ENCODE measurements around the gene MTRF1. TPM values are rescaled to one million over a fixed set of nuclear protein-coding genes. Genes with fewer than 3 reads are reported as not detected.

MTRF1 gene
- total RNA-seq, 1 donor from 2014 or later: 13.7 TPM

DNA sequence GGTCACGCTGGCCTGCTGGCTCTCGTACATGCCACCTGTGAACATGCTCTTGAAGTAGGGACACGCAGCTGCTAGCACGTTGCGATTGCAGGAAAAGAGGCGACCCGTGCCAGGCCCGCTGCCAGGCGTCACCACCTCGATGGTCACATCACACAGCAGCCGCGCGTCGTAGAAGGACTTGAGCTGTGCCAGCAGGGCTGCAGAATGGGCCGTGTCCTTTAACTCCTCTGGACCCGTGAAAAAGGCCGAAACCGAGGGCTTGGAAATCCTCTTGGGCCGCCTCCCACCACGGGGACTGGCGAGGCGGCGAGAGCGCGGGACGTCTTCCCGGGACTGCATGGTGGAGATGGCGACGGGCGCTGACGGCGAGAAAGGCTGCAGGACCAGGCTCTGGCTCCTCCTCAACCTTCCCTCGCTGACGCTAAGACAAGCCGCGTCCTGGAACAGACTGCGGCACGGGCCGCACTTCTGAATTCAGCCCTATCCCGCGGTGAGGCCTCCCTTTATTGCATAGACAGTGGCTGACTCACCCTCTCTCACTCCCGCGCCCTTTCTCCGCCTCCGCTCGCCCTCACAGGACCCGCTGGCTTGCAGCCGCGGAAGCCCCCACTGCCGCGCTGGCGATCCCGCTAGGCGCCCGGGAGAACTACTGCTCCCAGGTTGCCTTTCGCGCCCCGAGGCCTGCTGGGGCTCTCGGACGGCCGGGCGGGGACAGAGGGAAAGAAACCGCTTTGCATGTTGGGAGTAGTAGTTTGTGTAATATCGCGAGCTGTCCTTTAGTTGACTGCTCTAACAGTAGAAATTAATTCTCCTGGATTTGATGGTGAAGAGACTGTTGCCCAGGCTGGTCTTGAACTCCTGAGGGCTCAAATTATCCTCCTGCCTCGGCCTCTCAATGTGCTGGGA is 69.2 kb downstream of the MTRF1 start, which contains the start of gene KBTBD7:
KBTBD7 (minus strand) TSS at position 651 of the 906 bp plus-strand sequence; CDS start at position 339, 312 bp downstream.
- peak; percentile 96 for DNase-seq
- H3K27me3 ChIP-seq (ENCODE audit: low read depth): no peaks in the 10 kb centered on the region

GRCh38 chr13:41193469-41193868 is 69.9 kb downstream of the MTRF1 start:
- ATAC-seq (no peak), DNase-seq (no peak)
- Histone ChIP-seq H3K9me3 (no peaks in the 10 kb centered on the region), H3K36me3 (no peaks in the 10 kb centered on the region), H3K4me3 (peak overlapping the region; percentile 81), H3K27me3 (ENCODE audit: low read depth) (no peaks in the 10 kb centered on the region), H3K4me1 (peaks cover 20% of the 10 kb centered on the region), H3K27ac (no peak overlapping the region)
- TF ChIP-seq, protein P1, sequence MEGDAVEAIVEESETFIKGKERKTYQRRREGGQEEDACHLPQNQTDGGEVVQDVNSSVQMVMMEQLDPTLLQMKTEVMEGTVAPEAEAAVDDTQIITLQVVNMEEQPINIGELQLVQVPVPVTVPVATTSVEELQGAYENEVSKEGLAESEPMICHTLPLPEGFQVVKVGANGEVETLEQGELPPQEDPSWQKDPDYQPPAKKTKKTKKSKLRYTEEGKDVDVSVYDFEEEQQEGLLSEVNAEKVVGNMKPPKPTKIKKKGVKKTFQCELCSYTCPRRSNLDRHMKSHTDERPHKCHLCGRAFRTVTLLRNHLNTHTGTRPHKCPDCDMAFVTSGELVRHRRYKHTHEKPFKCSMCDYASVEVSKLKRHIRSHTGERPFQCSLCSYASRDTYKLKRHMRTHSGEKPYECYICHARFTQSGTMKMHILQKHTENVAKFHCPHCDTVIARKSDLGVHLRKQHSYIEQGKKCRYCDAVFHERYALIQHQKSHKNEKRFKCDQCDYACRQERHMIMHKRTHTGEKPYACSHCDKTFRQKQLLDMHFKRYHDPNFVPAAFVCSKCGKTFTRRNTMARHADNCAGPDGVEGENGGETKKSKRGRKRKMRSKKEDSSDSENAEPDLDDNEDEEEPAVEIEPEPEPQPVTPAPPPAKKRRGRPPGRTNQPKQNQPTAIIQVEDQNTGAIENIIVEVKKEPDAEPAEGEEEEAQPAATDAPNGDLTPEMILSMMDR (IDR thresholded peaks at IDR 0.05): no peak
- intact Hi-C loops (cut with DNase I): no loop called here

More for the DNA sequence above, 69.2 kb downstream of the MTRF1 start, which contains the start of gene KBTBD7:
- TF ChIP-seq, protein P1 (IDR thresholded peaks at IDR 0.05): no peak
- Histone ChIP-seq H3K4me1 (peaks cover 20% of the 10 kb centered on the region), H3K9me3 (no peaks in the 10 kb centered on the region), H3K4me3 (peak within 1 kb of the TSS; percentile 81), H3K36me3 (no peaks in the 10 kb centered on the region), H3K27ac (peak within 1 kb of the TSS; percentile 89)
- peak; percentile 99 for ATAC-seq
- intact Hi-C loops (cut with DNase I): no loop called here

- Histone ChIP-seq H3K27ac (no peak overlapping the region), H3K4me3 (no peak overlapping the region), H3K4me1 (peaks cover 17% of the 10 kb centered on the region), H3K36me3 (no peaks in the 10 kb centered on the region), H3K9me3 (no peaks in the 10 kb centered on the region), H3K27me3 (ENCODE audit: low read depth) (no peaks in the 10 kb centered on the region)
- DNase-seq (no peak), ATAC-seq (no peak)
- TF ChIP-seq, protein P1 (IDR thresholded peaks at IDR 0.05): no peak
- intact Hi-C loops (cut with DNase I): no loop called here
Measured at GRCh38 chr13:41188584-41188983, 74.8 kb downstream of the MTRF1 start.

- intact Hi-C loops (cut with DNase I): no loop called here
- H3K36me3 ChIP-seq: no peaks in the 10 kb centered on the region
- no peaks in the 10 kb centered on the region for H3K4me1 ChIP-seq
- DNase-seq: no peak
- no peak for ATAC-seq
- TF ChIP-seq, protein P1 (IDR thresholded peaks at IDR 0.05): no peak
- H3K9me3 ChIP-seq: no peaks in the 10 kb centered on the region
- no peaks in the 10 kb centered on the region for H3K27me3 ChIP-seq (ENCODE audit: low read depth)
- H3K27ac ChIP-seq: no peak overlapping the region
- H3K4me3 ChIP-seq: no peak overlapping the region
Measured at GRCh38 chr13:41186481-41186880, 76.9 kb downstream of the MTRF1 start.

- TF ChIP-seq, protein P1 (IDR thresholded peaks at IDR 0.05): no peak
Measured at GRCh38 chr13:41182231-41182630, 81.1 kb downstream of the MTRF1 start.

More at GRCh38 chr13:41182231-41182630, 81.1 kb downstream of the MTRF1 start:
- intact Hi-C loops (cut with DNase I): no loop called here
- DNase-seq: no peak
- Histone ChIP-seq H3K36me3 (no peaks in the 10 kb centered on the region), H3K9me3 (no peaks in the 10 kb centered on the region), H3K4me3 (no peak overlapping the region), H3K4me1 (no peaks in the 10 kb centered on the region), H3K27ac (no peak overlapping the region), H3K27me3 (ENCODE audit: low read depth) (no peaks in the 10 kb centered on the region)
- ATAC-seq: no peak

Data from lower lobe of right lung (tissue), 2 donors.